HG03196 (cell line): Measurements from ENCODE around the gene PDGFC.

Experiments used
- ATAC-seq: cut with Tn5 transposase; IDR thresholded peaks from one replicate; pipeline ENCODE4 v1.9.1; 2021; ENCODE audit not compliant: unreplicated experiment

The PDGFC gene

DNA sequence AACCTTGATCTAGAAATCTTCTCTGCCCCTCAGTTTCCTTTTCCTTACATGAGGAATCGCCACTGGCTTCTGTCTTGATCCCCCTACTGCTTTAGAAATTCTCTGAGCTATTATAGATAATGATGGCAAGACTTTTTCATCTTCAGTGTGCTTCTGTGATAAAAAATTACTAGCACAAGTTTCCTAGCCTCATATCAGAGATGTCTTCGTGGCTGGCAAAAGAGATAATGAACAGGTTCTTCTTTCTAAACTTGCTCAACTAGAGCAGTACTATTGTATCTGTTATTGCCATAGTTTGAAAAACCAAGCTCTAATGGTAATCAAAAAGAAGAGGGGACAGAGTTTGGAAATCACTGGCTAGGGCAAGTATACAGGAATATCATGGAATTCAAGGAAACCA lies 4.1 kb upstream of the PDGFC start:
- no peak for ATAC-seq

DNA sequence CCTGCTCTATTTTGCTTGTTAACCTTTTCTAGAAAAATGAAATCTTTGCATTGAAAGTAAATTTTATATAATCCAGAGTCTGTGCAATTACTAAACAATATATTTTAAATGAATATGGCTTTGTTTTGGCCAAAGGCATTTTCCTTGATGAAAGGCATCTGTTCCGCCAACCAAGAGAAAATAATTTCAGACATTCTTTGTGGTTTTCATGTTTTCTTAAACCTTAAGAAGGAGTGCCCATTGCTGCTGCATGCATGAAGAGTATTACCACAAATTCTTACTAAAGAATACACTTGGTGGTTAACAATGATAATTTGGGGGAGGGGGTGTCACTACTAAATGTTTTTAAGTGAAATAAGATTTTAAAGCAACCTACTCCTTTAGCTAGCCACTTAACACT lies 2.7 kb upstream of the PDGFC start:
- ATAC-seq = no peak

DNA sequence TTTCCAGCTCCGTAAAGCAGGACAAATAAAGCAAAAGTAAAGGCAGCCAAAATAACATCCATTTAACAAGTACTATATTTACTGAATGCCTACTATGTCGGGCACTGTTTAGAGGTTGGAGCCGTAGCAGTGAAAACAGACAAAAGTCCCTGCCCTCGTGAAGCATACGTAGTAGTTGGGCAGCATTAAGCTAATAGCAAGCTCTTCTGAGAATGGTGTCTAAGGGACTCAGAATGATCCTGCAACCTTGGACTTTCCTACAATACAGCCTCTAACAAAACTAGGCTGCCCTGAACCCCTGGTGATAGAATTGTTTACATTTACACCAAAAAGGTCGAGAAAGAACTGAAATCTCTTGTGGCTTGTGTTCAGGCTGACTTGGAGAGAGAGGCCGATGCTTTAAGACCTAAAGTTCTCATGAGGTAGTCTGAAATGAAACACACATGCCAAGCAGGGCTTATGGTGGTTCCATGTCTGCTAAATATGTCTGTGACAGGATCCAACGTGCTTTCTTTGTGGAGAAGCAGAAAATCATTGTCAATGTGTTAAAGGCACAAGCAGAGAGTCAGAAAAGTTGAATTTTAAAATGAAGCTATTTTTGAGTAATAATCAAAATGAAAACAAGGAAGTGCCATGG lies 898 bp upstream of the PDGFC start:
- no peak for ATAC-seq

DNA sequence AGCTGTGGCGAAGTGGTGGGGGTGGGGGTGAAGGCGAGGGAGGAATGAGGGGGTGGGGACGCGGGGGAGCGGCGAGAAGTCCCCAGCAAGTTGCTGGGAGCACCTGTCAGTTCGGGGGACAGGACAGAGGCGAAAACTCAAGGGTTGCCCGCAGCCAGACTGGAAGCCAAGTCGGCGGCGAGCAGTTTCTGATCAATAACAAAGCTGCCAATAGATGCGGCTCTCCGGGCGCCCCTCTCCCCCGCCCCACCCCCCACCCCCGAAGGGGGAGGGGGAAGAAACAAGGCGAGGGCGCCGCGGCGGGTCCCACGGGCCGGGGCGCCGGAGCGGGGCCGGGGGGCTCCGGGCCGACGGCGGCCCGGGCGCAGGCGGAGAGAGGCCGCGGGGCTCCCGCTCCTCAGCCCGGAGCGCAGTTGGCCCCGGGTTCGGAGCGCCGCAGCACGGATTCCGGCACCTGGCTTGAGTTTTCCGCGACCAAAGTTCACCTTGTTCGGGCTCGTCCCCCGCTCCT lies 379 bp downstream of the PDGFC start:
- no peak for ATAC-seq

DNA sequence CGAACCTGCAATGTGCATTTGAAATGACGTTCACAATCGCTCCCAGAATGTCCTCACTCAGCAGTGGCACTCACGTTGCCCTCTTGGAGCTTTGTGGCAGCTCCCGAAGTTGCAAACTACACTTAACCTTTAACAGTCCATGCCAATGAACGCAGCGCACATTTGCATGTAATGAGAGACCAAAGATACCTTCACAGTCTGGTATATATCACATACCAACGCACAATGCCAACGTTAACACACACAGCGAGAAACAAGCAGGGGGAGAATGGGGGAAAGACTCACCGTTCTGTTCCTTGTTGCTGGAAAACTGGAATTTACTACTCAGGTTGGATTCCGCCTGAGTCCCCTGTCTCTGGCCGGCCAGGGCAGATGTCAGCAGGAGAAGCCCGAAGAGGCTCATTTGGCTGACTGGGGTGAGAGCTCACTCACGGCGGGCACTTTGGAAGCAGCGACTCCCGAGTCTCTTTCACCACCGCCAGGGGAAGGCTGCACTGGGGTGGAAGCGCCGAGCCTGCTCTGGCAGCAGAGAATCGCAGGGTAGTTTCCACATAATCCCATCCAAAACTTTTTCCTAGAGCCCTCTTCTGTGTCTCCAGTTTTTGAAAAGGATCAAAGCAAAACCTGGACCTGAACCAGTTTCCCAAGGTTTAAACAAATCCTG lies 966 bp downstream of the PDGFC start:
- ATAC-seq = no peak

DNA sequence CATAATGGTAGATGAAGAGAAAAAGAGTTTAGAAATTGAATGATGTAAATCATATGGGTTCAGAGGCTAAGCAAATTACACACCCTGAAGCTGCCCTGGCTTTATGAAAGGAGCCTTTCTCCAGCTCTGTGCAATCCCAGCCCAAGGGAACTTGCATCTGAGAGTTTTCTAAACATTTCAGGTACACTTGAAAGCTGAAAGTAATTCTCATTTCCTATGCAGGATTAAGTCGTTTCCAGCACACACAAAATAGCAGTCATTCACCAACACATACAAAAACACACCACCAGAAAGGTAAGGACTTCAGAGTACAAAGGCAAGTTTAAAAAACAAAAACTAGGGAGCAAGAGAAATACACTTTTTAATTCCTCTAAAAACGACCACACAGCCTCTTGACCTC lies 1.7 kb downstream of the PDGFC start:
- ATAC-seq = no peak

DNA sequence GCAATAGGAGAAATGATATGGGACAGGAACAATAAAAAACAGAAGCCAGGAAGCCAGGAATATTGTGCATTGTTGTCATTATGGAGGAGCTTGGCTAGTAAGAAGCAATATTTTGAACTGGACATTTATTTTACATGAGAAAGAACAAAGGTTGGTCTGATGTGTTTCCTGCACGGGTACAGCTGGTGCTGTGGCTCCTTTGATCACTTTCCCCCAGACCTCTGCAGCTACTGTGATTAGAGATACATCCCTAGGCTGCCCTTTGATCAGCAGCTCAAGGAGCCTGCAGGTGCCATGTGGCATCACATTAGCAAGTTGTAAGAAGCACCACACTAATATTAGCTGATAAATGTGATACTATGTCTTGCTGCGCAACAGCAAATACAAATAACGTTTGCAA lies 2.5 kb downstream of the PDGFC start:
- no peak for ATAC-seq

DNA sequence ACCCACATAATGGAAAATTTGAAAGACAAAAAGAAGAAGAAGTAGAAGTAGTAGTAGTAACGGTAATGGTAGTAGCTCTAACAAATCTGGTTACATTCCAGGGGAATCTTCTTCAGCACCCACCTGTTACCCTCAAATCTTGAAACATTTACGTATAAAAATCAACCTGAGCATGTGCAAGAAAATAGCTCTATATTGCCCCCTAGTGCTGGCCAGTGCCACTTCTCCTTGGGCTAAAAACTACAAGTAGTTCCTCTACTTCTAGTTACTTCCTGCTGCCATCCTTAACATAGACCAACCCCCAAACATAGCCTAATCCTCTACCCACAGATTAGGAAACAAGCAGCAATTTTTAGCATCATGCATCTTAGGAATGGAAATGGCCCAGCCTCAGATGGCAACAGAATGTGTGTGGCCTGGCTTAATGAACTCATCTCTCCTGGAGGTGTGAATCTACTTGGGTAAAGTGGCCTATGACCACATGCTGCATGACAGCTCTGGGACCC lies 3.1 kb downstream of the PDGFC start:
- peak; percentile 77 for ATAC-seq

DNA sequence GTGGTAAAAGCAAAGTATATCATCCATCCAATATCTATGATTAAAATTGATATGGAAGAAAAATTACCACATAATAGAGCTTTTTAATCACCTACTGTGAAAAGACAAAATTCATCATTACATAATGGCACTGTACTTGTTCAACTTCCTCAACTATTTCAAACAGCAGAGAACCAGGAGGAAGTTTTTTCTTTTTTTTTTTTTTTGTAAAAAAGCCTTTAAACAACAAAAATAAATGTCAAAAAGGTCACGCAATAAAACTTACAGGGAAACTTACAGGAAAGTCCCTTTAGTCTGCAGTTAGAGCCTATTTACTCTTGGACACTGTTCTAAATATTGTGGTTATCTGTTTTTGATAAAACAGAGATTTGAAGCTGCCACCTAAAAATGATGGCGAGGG lies 4.8 kb downstream of the PDGFC start:
- no peak for ATAC-seq

DNA sequence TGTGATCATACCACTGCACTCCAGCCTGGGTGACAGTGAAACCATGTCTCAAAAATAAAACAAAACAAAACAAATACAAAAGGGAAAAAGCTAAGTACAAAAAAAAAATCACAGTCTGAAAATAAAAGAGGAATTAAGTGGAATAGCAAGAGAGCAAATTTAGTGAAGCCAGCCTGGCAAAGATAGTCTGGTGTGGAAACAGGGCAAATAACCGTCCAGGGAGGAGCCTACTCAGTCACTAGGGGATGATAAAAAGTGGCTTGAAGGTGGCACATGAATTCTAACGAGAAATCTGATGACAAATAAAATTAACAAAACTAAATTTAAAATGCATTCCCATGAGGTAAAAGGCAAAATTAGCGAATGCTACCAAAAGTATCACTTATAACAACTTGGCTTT lies 8.2 kb downstream of the PDGFC start:
- ATAC-seq = no peak

DNA sequence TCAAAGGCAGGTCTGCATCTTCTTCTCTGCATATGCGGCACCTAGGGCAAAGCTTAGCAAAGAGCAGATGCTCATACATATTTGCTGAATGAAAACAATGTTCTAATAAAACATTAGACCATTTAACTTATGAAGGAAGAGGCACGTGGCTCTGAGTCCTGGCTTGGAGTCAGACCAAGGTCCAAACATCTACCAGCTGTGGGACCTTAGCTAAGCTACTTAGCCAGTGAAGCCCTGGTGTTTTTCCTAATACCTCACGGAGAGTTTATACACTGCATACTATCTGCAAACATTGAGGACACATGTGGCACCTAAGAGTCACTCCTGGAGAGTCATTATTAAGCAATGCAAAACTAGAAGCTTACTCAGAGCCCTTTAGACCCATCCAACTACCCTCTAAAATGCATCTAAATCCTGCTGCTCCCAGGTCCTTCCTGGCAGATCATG lies 9.0 kb downstream of the PDGFC start:
- no peak for ATAC-seq

DNA sequence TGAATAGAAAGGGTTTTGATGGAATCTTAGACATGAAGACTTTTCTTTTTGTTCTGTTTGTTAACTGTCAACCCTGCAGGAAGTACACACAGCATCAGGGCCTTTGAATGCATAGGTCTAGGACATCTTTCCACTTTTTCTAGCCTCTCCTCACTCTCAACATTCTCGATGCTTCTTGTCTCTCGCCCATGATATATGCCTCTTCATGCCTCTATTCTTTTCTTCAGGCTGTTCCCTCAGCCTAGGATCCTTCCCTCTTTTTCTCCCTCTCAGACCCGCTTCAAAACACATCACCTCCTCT lies 9.6 kb downstream of the PDGFC start:
- no peak for ATAC-seq

DNA sequence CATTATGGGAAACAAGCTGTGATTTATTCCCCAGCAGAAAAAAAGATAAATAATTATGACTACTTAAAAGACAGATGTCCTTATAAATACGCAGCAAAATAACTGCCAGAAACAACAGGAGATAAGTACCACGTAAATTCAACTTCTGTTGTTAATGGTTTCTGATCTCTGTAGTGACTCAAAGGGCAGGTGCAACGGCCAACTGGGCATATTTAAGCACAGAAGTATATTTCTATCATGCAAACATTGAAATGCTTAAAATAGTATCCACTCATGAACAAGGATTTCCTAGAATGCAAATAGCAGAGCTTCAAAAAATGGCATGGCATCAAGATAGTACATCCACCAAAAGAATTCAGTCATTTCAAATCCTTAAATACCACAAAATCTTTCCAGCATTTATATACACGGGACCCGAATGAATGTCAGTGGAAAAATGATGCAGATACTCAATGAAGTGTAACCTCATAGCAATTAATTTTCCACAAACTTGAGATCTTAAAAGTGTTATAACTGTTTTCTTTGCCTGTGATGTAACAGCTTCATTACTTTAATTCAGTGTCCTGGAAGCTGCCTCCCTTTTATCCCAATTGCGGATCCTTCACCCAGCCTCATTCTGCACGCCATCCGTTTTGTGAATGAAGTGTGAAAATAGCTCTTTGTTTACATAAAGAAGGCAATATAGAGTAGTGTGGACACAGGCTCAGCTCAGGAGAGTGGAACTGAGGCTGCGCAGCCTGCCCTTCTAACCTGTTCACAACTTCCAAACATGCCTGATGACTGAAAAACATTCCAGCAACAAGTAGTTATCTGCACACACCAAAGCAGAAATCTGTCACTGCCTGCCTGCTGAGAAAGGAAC lies 10.2 kb downstream of the PDGFC start:
- no peak for ATAC-seq

DNA sequence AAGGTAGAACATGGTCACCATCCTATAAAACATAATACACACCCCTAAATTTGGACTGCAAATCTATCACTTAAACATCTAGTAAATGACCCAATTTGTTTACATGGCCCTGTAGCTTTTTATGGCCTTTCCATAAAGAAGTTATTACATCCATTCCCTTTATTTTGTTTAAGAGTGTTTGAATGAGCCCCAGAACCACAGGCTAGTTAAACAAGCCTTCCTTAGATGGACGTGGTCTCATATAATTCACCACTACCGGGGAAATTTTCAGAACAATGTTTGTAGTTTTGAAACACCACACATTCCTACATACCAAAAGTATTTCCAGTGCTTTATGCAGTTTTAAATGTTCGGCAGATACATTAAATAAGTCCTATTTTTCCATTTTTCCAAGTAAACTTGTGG lies 12.3 kb downstream of the PDGFC start:
- no peak for ATAC-seq

DNA sequence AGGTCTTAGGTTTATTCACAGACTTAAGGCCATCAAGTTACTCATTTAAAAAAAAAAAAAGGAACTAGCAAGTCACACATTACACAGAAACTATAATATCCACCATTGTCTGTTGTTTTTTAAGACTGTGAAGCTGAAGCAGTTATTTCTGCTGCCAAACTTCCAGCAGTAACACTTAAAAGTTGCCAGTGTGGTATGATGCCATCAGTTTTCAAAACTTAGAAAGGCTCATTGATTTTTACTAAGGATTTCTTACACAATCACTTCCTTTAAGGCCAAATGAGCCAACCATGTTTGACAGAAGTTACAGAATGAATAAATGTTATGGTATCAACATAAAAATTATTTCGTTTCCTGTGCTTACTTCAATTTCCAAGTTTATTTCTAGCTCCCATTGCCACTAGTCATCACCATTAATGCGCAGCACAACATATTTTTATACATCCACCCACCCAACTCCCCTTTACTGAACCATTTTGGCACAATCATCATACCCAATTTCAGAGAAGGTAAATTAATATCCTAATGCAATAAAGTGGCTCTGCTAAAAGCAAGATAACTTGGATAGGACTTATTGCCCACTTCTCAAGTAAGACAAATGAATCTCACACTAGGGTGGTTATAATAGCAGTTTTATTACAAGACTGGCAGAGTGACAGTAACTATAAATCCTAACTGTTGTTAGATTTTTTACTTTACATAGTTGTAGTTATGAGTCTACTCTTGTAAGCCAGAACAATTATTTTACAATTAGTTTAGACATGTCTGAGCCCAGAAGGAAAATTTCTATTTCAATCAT lies 13.1 kb downstream of the PDGFC start:
- ATAC-seq = no peak

DNA sequence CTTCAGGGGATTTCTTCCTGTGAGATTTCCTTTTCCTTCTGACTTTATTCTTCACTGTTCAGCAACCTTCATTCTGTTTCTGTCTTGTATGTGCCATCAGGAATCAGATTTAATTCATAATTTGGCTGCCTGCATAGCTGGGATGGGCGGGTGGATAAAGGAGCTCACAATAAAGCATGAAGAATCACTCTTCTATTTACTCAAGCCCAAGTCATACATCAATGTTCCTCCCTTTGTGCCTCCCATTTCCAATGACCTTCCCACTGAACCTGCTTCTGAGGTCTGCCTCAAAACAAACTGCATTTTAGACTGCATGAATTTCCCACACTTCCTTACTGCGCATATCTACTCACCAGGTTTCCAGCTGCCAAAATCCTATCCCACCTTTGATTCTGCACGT lies 14.0 kb downstream of the PDGFC start:
- no peak for ATAC-seq

DNA sequence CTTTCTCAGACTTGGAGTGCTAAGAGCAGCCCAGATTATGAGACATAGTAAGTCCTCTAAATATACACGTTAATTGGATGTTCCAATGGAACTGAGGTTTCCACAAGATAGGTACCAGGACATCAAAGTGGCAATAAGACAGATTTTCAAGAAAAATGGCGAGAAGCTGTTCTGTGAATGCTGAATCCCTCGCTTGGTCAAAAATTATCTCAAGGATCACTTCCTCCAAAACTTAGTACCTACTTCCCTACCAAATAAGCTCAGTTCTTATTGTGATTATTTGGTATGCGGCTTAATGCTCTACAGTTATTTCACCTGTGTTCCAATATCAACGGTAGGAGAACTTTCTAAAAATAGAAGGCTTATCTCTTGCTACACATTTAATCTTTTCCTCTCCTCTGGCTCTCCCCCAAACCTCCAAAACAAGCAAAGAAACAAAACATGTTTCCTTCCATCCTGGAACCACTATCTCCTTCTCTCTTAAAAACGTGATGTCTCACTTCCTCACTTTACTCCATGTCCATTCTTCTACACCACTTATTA lies 14.7 kb downstream of the PDGFC start:
- ATAC-seq = no peak

DNA sequence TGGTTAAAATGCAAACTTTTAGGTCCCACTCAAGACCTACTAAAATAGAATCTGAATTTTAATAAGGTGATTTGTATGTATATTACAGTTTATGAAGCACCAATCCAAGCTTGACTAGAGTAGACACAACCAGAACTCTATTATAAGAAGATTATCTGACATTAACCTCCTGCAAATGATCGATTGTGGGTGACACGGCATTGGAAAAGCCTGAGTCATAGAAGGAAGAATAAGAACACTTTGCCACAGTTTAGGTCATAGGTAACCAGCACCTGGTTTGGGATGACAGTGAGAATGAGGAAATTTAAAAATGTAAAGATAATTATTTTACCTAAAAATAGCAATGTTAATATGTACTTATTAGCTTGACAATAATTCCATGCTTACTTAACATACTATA lies 15.2 kb downstream of the PDGFC start:
- ATAC-seq = no peak

DNA sequence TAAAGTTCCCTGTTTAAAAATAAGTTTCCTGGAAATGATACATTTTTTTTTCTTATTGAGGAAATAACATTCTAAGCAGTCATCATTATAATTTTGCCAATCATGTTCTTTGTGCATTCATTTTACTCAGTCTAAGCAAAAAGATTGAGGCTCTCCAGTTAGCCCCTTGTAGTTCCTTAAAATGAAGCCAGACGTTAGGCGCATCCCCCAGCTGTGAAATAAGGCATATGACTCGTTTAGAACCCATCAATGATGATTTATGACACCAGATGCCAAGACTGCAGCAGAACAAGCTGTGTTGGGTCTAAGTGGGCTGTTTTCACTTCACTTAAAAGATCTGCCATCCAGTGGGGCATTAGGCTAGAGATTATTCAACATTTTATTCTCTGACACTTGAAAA lies 17.0 kb downstream of the PDGFC start:
- ATAC-seq = no peak

DNA sequence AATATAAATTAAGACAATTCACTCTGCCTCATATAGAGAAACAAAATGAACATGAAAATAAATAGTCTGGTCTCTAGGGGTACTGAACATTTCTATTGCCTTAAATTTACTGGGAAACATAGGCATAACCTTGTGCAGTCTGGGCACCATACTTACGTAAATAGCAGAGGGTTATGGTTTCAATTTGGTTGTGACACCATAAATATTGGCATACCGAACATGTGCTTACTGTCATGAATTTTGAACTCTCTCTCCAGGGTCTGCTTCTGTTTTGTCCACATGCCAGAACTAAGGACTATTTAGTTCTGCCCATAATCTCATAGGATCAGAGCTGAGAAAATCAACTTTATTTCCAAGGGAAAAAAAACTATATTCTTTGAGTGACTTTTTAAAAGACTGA lies 17.6 kb downstream of the PDGFC start:
- no peak for ATAC-seq

DNA sequence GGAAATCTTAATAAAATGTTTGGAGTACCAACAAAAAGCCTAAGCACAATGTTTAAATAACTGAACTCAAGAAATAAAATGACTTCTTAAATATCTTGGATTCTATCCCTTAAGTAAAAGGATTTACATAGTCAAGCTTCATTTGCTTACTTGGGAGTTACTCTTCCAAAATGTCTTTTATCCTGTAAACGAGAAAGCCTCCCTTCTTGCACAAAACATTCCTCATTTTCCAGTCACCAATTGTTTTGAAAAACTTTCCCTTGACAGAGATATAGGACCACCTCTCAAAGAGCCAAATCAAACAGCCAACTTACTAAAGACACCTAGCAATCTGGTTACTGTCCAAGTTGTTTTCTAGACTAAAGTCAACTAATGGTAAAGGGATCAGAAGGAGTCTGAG lies 18.6 kb downstream of the PDGFC start:
- no peak for ATAC-seq
